ENCODE results near the gene KRTAP10-6. TPM values are rescaled to one million over a fixed set of nuclear protein-coding genes. Genes with fewer than 3 reads are reported as not detected.
"Not testable (repeated sequence)": the region's sequence is repeated elsewhere in the genome, so short reads cannot be mapped to it uniquely, and the experiment has no call there.

The KRTAP10-6 gene
- total RNA-seq, 2 donors from 2014 or later = not detected

DNA sequence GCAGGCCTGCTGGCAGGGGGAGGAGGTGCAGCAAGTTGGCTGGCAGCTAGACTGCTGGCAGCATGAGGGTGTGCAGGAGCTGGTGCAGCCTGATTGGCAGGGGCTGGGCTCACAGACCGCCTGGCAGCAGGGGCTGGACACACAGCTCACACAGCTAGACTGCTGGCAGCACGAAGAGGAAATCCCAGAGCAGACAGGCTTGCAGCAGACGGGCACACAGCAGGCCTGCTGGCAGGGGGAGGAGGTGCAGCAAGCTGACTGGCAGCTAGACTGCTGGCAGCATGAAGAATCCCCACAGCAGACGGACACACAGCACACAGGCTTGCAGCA lies 539 bp downstream of the KRTAP10-6 start:
- not testable (repeated sequence) for H3K9me3 Mint-ChIP-seq; DNase-seq (ENCODE audit: low spot score in 2 of 2); ATAC-seq; H3K27ac Mint-ChIP-seq; H3K36me3 Mint-ChIP-seq

DNA sequence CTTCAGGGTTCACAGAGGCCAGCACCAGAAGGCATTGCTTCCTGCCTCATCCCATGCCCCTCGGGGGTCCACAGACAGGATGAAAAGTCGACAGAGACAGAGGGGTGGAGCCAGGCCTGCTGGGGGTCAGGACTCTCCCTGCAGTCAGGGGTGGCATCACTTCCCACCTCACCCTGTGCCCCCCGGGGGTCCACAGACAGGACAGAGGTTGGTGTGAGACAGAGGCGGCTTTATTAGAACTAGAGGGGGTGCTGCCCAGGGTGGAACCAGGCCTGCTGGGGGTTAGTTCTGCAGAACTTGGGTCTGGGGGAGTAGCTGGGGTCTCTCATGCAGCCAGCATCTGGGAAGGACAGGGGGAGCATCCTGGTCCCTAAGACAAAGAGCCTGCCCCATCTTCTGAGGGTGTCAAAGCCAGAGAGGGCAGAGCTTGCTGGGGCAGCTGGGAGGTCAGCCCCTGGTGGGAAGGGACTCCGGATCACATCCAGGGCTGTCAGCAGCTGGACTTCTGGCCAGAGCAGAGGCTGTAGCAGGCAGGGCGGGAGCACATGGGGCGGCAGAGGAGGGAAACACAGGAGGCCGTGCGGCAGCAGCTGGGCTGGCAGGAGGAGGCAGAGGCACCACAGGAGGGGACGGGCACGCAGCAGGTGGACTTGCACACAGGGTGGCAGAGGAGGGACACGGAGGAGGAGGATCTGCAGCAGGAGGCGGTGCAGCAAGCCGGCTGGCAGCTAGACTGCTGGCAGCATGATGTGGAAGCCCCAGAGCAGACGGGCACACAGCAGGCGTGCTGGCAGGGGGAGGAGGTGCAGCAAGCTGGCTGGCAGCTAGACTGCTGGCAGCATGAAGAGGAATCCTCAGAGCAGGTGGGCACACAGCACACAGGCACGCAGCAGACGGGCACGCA lies 1.2 kb downstream of the KRTAP10-6 start:
- H3K36me3 Mint-ChIP-seq; ATAC-seq; DNase-seq (ENCODE audit: low spot score in 2 of 2); H3K9me3 Mint-ChIP-seq; H3K27ac Mint-ChIP-seq: not testable (repeated sequence)

DNA sequence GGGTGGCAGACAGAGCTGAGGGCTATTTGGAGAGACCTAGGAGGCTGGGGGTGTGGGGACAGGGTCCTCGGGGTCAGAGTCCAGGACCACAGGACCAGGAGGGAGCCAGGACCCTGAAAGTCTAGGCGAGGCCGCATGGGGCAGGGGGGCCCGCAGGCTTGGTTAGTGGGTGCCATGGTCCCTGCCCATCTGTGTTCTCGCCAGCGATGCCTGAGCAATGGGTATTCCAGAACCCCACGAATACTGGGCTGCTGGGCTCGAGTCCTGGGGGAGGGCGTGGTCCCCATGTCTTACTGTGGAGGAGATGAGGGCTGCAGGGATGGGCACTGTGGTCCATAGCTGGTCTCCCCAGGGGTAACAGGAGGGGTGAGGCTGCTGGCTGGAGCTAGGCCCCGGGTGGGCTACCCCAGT lies 2.0 kb downstream of the KRTAP10-6 start:
- peaks cover 0 to 5% of the 10 kb centered on the region in 2 donors for H3K36me3 Mint-ChIP-seq
- DNase-seq (ENCODE audit: low spot score in 2 of 2) (no peak), ATAC-seq (no peak)
- H3K9me3 Mint-ChIP-seq = no peaks in the 10 kb centered on the region
- no peak overlapping the region for H3K27ac Mint-ChIP-seq

DNA sequence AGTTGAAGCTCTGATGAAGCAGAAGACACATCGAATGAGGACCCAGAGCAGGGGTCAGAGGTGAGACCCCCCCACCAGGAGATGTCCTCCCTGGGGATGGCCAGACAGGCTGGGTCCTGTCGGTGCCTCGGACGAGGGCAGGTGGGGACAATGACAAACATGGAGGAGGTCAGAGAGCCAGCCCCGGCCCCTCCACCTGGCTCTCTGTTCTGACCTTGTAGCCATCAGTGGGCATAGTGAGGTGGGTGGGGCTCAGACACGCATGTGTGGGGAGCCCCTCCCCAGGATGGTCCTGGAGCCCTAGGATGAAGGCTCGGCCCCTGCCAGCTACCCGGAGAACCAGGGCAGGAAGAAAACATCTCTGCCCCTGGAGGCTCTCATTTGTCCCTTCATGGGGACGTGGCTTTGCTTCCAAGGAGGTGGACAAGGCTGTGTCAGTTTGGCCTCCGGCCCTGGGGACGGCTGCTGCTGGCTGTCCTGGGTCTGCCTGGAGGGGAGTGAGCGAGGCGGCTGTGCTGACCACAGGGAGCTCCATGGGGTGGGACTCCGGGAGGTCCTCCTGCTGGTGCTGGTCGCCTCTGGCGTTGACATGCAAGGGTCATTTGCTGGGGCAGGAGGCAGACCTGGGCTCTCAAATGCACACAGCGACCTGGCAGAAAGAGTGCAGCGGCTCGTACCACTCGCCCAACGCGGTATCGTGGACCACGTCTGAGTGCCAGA lies 2.6 kb downstream of the KRTAP10-6 start:
- Mint-ChIP-seq H3K27ac (no peak overlapping the region), H3K36me3 (peaks cover 0 to 5% of the 10 kb centered on the region in 2 donors), H3K9me3 (no peaks in the 10 kb centered on the region)
- no peak for DNase-seq (ENCODE audit: low spot score in 2 of 2)
- no peak for ATAC-seq

DNA sequence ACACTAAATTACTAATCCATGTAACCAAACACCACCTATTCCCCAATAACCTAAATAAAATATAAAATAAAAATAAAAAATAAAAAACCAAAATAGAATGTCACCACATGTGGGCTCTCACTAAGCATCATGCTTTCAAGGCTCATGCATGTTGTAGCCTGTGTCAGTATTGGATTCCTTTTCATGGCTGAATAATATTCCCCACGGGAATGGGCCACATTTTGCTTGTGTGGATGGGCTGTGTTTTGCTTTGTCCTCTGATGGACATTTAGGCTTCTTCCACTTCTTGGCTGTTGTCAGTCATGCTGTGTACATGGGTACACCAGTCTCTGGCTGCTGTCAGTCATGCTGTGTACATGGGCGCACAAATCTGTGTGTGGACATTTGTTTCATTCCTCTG lies 3.2 kb downstream of the KRTAP10-6 start:
- DNase-seq (ENCODE audit: low spot score in 2 of 2) (no peak), ATAC-seq (no peak)
- Mint-ChIP-seq H3K36me3 (peaks cover 0 to 5% of the 10 kb centered on the region in 2 donors), H3K9me3 (no peaks in the 10 kb centered on the region), H3K27ac (no peak overlapping the region)

DNA sequence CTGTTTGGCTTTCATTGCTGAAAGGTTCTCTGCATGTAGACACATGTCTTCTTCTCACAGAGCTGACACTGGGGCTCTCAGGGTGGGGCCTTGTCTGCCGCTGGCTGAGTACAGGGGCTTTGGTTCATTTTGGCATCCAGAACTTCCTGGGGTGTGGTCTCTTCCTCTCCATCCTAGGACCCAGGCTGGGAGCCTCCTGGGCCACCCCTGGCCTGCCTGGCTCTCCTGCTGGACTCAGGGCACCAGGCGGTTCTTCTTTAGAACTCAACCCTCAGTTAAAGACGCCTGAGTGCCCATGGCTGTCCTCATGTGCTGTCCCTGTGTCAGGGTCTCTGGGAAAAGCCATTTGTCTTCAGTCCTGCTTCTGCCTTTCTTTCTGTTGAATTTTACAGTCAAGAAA lies 6.4 kb downstream of the KRTAP10-6 start:
- DNase-seq (ENCODE audit: low spot score in 2 of 2) (no peak), ATAC-seq (no peak)
- peaks cover 4 to 17% of the 10 kb centered on the region in 2 donors for H3K9me3 Mint-ChIP-seq
- H3K36me3 Mint-ChIP-seq = peaks cover 21 to 26% of the 10 kb centered on the region in 2 donors
- H3K27ac Mint-ChIP-seq = no peak overlapping the region

DNA sequence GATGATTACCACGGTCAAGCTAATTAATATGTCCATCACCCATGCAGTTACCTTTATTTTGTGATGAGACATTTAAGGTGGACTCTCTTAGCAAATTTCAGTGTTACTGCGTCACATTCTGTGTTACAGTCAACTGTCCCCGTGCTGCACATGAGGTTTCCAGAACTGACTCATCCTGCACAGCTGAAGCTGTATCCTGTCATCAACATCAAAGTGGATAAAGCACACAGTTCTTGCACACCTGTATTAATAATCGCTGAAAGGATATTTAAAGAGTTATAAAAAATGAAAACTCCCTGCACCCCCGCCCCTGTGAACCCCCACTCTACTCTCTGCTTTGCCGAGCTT lies 8.5 kb downstream of the KRTAP10-6 start:
- peak in 1 of 2 donors; percentile 40 for DNase-seq (ENCODE audit: low spot score in 2 of 2)
- ATAC-seq = peak; percentile 92 to 95
- H3K27ac Mint-ChIP-seq = no peak overlapping the region
- peaks cover 4 to 19% of the 10 kb centered on the region in 2 donors for H3K9me3 Mint-ChIP-seq
- peaks cover 27 to 38% of the 10 kb centered on the region in 2 donors for H3K36me3 Mint-ChIP-seq

DNA sequence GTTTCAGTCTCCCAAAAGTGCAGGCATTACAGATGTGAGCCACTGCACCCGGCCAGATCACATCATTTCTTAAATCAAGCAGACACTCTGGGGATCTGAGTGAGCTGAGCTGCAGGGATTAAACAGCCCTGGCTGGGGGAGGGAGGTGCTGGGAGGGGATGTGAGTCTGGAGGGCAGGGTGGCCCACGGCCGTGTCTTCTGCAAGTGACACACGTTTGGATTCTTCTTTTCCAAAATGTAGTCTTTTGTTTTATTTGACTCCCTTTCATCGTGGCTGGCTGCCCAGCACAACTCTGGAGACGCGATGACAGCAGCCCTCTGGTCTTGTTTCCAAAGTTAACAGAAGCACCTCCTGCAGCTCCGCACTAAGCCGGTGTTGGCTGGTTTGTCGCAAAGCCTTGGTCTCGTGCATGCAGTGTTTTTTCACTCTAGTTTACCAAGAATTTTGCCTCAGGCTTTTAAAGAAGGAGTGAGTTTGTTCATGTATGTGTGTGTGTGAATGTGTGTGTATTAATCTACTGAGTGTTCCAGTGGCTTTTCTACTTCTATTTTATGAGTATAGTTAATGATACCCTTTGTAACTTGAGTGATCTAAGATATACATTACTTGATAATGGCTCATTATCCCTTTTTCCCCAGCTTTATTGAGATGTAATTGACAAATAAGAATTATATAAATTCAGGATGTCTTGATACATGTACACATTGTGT lies 9.1 kb downstream of the KRTAP10-6 start:
- ATAC-seq (no peak), DNase-seq (ENCODE audit: low spot score in 2 of 2) (no peak)
- Mint-ChIP-seq H3K27ac (no peak overlapping the region), H3K36me3 (peaks cover 27 to 39% of the 10 kb centered on the region in 2 donors), H3K9me3 (peaks cover 4 to 19% of the 10 kb centered on the region in 2 donors)

DNA sequence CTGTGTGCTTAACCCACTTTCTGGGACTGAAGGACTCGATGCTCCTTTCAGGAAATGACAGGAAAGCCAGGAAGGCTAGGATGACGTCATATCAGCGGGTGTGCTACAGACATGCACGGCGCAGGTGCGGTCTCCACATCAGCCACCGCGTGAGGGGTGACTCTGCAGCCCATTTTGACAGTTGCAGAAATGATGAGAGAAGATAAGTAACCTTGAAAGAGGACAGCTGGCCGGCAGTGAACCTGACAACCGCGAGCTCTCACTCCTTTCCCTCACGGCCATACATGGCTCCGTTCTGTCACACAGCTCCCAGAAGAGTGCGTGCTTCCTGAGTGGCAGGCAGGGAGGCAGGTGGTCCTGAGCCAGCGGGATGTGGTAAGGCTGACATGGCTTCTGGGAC lies 10.2 kb downstream of the KRTAP10-6 start:
- H3K36me3 Mint-ChIP-seq = peaks cover 27 to 47% of the 10 kb centered on the region in 2 donors
- ATAC-seq (no peak), DNase-seq (ENCODE audit: low spot score in 2 of 2) (peak in 1 of 2 donors; percentile 46)
- H3K27ac Mint-ChIP-seq = no peak overlapping the region
- peaks cover 7 to 21% of the 10 kb centered on the region in 2 donors for H3K9me3 Mint-ChIP-seq

DNA sequence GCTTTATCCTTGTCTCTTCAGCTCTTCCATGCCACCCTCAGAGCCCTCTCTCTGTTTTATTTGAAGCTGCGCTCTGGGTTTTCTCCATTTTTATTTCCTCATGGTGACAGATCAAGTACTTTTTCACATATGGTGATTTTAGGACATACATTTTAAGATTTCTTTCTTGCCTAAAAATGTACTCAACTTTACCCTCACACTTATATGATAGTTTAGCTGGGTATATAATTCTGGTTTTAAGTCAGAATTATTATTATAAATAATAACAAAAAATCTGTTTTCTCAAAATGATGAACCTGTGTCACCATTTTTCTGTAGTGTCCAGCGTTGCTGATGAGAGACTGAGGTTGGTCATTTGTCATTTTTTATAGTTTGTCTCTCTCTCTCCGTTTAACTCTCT lies 11.1 kb downstream of the KRTAP10-6 start:
- peaks cover 7 to 22% of the 10 kb centered on the region in 2 donors for H3K9me3 Mint-ChIP-seq
- H3K27ac Mint-ChIP-seq = no peak overlapping the region
- ATAC-seq (no peak), DNase-seq (ENCODE audit: low spot score in 2 of 2) (no peak)
- peaks cover 27 to 53% of the 10 kb centered on the region in 2 donors for H3K36me3 Mint-ChIP-seq

DNA sequence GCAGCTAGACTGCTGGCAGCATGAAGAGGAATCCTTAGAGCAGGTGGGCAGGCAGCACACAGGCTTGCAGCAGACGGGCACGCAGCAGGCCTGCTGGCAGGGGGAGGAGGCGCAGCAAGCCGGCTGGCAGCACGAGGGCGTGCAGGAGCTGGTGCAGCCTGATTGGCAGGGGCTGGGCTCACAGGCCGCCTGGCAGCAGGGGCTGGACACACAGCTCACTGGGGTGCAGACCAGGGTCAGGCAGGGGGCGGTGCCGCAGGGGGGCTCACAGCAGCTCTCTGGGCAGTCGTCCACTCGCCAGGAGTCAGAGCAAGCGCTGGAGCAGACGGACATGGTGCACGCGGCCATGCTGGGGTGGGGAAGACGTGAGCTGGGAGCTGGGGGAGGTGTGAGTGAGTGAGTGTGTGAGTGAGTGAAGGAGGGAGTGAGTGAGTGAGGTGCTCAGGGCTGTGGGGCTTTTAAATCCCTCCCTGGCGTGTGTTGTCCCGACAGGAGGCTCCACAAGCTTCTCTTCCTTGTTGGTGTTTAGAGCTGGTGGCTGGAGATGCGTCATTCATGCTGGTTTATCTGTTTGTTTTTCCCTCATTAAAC lies 12.0 kb downstream of the KRTAP10-6 start, which contains the start of gene KRTAP10-5:
Gene KRTAP10-5 (minus strand): TSS at position 374 of the 591 bp plus-strand sequence. CDS start 26 bp downstream, at position 348.
- DNase-seq (ENCODE audit: low spot score in 2 of 2); H3K27ac Mint-ChIP-seq; ATAC-seq: not testable (repeated sequence)
- Mint-ChIP-seq H3K36me3 (peaks cover 22 to 58% of the 10 kb centered on the region in 2 donors), H3K9me3 (peaks cover 7 to 22% of the 10 kb centered on the region in 2 donors)

DNA sequence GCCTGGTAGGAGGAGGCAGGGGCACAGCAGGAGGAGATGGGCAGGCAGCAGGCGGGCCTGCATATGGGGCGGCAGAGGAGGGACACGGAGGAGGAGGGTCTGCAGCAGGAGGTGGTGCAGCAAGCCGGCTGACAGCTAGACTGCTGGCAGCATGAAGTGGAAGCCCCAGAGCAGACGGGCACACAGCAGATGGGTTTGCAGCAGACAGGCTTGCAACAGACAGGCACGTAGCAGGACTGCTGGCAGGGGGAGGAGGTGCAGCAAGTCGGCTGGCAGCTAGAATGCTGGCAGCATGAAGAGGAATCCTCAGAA lies 12.5 kb downstream of the KRTAP10-6 start:
- no peak overlapping the region for H3K27ac Mint-ChIP-seq
- DNase-seq (ENCODE audit: low spot score in 2 of 2) = peak in 1 of 2 donors; percentile 44
- ATAC-seq = no peak
- peaks cover 7 to 22% of the 10 kb centered on the region in 2 donors for H3K9me3 Mint-ChIP-seq
- H3K36me3 Mint-ChIP-seq = peaks cover 22 to 58% of the 10 kb centered on the region in 2 donors

DNA sequence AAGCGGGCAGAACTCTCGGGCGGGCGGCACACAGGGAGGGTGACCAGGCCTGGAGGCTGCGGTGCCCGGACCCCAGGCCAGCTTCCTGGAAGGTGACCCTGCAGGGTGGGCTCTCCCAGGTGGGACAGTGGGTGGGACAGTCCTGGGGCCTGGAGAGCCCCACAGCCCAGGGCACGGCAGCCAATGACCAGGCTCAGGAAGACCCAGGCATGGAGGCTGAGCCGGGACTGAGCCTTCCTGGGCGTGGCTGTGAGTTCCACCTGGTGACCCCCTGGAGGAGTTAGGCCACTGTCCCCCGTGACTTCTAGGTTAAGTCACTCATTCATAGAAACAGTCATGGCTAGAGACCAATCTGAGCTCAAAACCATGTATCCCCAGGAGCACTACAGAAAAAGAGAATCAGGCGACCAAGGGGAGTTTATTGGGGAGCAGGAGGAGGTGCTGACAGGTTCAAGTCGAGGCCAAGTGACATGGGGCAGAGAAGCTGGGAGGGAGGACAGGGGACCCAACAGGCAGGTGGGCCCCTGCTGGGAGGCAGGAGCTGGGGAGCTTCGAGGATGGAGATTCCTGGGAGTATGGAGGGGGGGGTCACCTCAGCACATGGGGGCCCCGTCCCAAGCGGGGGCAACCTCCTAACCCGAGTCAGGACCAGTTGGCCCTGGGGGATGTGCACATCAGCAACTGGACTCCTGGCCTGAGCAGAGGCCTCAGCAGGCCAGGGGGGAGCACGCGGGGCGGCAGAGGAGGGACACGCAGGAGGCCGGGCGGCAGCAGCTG lies 13.1 kb downstream of the KRTAP10-6 start:
- no peak for ATAC-seq
- H3K9me3 Mint-ChIP-seq = peaks cover 7 to 22% of the 10 kb centered on the region in 2 donors
- no peak overlapping the region for H3K27ac Mint-ChIP-seq
- no peak for DNase-seq (ENCODE audit: low spot score in 2 of 2)
- H3K36me3 Mint-ChIP-seq = peaks cover 22 to 58% of the 10 kb centered on the region in 2 donors

DNA sequence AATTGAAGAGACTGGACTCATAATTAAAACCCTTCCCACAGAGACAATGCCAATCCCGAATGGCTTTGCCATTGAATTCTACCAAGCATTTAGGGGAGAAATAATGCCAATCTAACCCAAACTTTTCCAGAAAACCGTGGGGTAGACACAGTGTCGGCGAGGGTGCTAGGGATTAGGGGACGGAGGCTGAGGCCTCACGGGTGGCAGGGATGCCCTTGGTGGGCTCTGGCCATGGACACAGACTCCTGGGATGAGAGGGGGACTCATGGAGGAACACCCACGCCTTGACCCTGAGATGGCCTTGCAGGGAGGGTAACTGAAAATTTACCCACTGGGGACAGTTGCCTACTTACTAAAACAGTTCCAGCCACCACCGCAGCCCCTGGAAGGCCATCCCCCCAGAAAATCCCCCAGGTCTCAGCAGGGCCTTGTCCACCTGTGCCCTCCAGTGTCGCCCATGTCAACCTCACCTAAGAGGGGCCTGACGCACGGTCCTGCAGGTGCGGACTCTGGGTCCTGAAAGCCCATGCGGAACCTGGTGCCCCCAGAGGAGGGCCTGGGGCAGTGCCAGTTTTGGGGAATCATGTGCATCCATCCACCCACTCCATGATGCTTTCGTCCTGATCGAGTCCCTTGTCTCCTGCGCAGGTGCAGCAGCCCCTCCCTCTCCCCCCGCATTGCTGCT lies 13.8 kb downstream of the KRTAP10-6 start:
- no peak overlapping the region for H3K27ac Mint-ChIP-seq
- H3K36me3 Mint-ChIP-seq = peaks cover 22 to 56% of the 10 kb centered on the region in 2 donors
- DNase-seq (ENCODE audit: low spot score in 2 of 2) (no peak), ATAC-seq (no peak)
- peaks cover 7 to 22% of the 10 kb centered on the region in 2 donors for H3K9me3 Mint-ChIP-seq

DNA sequence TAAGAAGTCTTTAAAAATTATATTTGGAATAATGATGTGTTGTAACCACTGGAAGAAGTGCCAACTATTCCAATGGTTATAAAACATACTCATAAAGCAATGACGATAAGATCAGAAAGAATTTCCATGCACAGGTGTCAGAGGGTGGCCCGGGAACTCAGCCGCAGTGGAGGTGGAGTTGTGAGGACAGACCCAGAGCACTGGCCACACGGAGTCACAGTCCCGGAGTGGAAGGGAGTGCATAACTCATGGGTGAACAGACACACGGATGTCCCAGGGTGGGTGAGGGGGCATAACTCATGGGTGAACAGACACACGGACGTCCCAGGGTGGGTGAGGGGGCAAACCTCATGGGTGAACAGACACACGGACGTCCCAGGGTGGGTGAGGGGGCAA lies 16.3 kb downstream of the KRTAP10-6 start:
- Mint-ChIP-seq H3K27ac (no peak overlapping the region), H3K36me3 (peaks cover 6 to 33% of the 10 kb centered on the region in 2 donors), H3K9me3 (peaks cover 3 to 10% of the 10 kb centered on the region in 2 donors)
- no peak for DNase-seq (ENCODE audit: low spot score in 2 of 2)
- no peak for ATAC-seq

Data from activated naive CD4-positive, alpha-beta T cell treated with anti-CD3 and anti-CD28 coated beads, Interleukin-2, amount 50 U/mL, for 72 hours (primary cell).